Right lobe of liver (tissue), 4 donors: ENCODE results near the gene CIDEA.

ENCODE experiments used
- CTCF ChIP-seq, 4 donors: fragments of 200-600 bp in 3 of 4; fragments of 450-650 bp in 1 of 4; IDR thresholded peaks; one replicate each; pipeline versions ENCODE4 v1.5.1 to v1.8.0; 2016 to 2022; ENCODE audit warnings: antibody characterized with exemption in 4 of 4, mild to moderate bottlenecking in 2 of 4
- POLR2A ChIP-seq: fragments of 450-650 bp; IDR thresholded peaks from one replicate; pipeline ENCODE4 v1.6.1; 2017; ENCODE audit warnings: antibody characterized with exemption, mild to moderate bottlenecking
- donor health status: DM: no; HTN: no; CAD: no.
- donor health status: DM: no; HTN: no; CAD: no.
- donor health status: DM: no; HTN: yes; CAD: no.

- TF ChIP-seq CTCF (IDR thresholded peaks at IDR 0.05), result no peak
- no peak for TF ChIP-seq POLR2A
Measured at GRCh38 chr18:12245793-12246135, 8.4 kb upstream of the CIDEA start.
